ENCODE data around the gene SLC18A2. TPM values are rescaled to one million over a fixed set of nuclear protein-coding genes. Genes with fewer than 3 reads are reported as not detected.

SLC18A2 gene
- total and polyA plus RNA-seq, 9 of the 15 experiments (the other 6 are each of a cell fraction or from before 2014, with no cell fraction given), result 0.03 to 5.4 (median 0.40) TPM

DNA sequence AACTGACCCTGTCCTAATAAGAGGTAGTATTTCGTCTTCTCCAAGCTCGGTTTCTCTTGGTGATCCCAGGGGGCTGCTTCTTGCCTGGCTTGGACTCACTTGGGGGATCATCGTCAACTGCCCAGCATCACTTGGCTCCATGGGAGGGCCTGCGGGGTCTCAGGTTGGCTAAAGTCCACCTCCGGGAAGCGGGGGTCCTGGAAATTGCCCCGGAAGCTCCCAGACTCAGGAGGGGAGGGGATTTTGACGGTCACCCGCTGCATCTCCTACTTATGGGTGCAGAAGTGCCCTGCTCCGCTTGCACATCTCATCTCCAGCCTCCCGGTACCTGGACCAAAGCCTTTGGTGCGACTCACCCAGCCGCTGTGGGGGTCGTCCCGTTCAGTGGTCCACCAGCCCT is 24.9 kb upstream of the SLC18A2 start (continued):
- TF ChIP-seq, protein P1, sequence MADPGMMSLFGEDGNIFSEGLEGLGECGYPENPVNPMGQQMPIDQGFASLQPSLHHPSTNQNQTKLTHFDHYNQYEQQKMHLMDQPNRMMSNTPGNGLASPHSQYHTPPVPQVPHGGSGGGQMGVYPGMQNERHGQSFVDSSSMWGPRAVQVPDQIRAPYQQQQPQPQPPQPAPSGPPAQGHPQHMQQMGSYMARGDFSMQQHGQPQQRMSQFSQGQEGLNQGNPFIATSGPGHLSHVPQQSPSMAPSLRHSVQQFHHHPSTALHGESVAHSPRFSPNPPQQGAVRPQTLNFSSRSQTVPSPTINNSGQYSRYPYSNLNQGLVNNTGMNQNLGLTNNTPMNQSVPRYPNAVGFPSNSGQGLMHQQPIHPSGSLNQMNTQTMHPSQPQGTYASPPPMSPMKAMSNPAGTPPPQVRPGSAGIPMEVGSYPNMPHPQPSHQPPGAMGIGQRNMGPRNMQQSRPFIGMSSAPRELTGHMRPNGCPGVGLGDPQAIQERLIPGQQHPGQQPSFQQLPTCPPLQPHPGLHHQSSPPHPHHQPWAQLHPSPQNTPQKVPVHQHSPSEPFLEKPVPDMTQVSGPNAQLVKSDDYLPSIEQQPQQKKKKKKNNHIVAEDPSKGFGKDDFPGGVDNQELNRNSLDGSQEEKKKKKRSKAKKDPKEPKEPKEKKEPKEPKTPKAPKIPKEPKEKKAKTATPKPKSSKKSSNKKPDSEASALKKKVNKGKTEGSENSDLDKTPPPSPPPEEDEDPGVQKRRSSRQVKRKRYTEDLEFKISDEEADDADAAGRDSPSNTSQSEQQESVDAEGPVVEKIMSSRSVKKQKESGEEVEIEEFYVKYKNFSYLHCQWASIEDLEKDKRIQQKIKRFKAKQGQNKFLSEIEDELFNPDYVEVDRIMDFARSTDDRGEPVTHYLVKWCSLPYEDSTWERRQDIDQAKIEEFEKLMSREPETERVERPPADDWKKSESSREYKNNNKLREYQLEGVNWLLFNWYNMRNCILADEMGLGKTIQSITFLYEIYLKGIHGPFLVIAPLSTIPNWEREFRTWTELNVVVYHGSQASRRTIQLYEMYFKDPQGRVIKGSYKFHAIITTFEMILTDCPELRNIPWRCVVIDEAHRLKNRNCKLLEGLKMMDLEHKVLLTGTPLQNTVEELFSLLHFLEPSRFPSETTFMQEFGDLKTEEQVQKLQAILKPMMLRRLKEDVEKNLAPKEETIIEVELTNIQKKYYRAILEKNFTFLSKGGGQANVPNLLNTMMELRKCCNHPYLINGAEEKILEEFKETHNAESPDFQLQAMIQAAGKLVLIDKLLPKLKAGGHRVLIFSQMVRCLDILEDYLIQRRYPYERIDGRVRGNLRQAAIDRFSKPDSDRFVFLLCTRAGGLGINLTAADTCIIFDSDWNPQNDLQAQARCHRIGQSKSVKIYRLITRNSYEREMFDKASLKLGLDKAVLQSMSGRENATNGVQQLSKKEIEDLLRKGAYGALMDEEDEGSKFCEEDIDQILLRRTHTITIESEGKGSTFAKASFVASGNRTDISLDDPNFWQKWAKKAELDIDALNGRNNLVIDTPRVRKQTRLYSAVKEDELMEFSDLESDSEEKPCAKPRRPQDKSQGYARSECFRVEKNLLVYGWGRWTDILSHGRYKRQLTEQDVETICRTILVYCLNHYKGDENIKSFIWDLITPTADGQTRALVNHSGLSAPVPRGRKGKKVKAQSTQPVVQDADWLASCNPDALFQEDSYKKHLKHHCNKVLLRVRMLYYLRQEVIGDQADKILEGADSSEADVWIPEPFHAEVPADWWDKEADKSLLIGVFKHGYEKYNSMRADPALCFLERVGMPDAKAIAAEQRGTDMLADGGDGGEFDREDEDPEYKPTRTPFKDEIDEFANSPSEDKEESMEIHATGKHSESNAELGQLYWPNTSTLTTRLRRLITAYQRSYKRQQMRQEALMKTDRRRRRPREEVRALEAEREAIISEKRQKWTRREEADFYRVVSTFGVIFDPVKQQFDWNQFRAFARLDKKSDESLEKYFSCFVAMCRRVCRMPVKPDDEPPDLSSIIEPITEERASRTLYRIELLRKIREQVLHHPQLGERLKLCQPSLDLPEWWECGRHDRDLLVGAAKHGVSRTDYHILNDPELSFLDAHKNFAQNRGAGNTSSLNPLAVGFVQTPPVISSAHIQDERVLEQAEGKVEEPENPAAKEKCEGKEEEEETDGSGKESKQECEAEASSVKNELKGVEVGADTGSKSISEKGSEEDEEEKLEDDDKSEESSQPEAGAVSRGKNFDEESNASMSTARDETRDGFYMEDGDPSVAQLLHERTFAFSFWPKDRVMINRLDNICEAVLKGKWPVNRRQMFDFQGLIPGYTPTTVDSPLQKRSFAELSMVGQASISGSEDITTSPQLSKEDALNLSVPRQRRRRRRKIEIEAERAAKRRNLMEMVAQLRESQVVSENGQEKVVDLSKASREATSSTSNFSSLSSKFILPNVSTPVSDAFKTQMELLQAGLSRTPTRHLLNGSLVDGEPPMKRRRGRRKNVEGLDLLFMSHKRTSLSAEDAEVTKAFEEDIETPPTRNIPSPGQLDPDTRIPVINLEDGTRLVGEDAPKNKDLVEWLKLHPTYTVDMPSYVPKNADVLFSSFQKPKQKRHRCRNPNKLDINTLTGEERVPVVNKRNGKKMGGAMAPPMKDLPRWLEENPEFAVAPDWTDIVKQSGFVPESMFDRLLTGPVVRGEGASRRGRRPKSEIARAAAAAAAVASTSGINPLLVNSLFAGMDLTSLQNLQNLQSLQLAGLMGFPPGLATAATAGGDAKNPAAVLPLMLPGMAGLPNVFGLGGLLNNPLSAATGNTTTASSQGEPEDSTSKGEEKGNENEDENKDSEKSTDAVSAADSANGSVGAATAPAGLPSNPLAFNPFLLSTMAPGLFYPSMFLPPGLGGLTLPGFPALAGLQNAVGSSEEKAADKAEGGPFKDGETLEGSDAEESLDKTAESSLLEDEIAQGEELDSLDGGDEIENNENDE (IDR thresholded peaks at IDR 0.05; ENCODE audit: low read depth, low read length), result no peak
- TF ChIP-seq GMEB1 (CRISPR knock-in tag; IDR thresholded peaks at IDR 0.05) (no peak), FOSL1 (tag; conservative IDR thresholded peaks at IDR 0.05) (no peak), SIN3A (IDR thresholded peaks at IDR 0.05; ENCODE audit: borderline replicate concordance in 2 of 2, control insufficient read depth in 1 of 2, low read depth in 2 of 2, low read length in 2 of 2) (no peak), BDP1 (IDR thresholded peaks at IDR 0.05; ENCODE audit: insufficient read depth, insufficient read length) (no peak)
- TF ChIP-seq, protein P2, sequence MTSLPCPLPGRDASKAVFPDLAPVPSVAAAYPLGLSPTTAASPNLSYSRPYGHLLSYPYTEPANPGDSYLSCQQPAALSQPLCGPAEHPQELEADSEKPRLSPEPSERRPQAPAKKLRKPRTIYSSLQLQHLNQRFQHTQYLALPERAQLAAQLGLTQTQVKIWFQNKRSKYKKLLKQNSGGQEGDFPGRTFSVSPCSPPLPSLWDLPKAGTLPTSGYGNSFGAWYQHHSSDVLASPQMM (CRISPR knock-in tag; IDR thresholded peaks at IDR 0.05), result no peak
